ENCODE results near the gene ACTA2. TPM values are rescaled to one million over a fixed set of nuclear protein-coding genes. Genes with fewer than 3 reads are reported as not detected.

The ACTA2 gene
- total RNA-seq, 1 donor from 2014 or later: 98.5 TPM

DNA sequence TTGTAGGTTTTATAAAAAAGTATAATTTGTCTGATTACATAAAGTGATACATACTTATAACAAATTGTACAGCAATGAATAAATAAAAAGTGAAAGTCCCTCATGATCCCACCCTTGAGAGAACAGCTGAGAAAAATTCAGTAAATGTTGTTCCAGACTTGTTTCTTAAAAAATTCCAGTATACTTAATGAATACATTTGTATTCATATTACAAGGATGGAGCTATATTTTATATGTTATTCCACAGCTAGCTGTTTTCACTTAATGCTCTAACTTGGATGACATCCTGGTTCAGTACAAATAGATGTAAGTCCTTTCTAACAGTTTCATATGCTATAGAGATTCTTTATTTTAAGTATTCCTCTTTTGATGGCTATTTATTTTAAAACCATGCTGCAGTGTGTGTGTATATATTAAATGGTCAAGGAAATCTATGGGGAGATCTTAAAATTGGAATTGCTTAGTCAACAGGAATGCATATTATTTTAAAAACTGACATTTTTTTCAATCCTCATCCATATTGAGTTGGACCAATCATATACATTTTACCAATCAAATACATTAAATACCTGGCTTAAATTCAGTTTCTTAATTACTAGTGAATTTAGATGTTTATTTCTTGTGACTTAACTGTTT, 63.6 kb downstream of the ACTA2 start:
- Mint-ChIP-seq H3K9me3 (ENCODE audit: unreplicated experiment) (no peaks in the 10 kb centered on the region), H3K4me3 (ENCODE audit: unreplicated experiment) (no peak overlapping the region), H3K4me1 (ENCODE audit: unreplicated experiment) (no peaks in the 10 kb centered on the region), H3K27me3 (ENCODE audit: unreplicated experiment) (no peaks in the 10 kb centered on the region), H3K27ac (ENCODE audit: unreplicated experiment) (no peak overlapping the region), H3K36me3 (ENCODE audit: low read depth, unreplicated experiment) (no peaks in the 10 kb centered on the region)
- TF ChIP-seq, protein P1, sequence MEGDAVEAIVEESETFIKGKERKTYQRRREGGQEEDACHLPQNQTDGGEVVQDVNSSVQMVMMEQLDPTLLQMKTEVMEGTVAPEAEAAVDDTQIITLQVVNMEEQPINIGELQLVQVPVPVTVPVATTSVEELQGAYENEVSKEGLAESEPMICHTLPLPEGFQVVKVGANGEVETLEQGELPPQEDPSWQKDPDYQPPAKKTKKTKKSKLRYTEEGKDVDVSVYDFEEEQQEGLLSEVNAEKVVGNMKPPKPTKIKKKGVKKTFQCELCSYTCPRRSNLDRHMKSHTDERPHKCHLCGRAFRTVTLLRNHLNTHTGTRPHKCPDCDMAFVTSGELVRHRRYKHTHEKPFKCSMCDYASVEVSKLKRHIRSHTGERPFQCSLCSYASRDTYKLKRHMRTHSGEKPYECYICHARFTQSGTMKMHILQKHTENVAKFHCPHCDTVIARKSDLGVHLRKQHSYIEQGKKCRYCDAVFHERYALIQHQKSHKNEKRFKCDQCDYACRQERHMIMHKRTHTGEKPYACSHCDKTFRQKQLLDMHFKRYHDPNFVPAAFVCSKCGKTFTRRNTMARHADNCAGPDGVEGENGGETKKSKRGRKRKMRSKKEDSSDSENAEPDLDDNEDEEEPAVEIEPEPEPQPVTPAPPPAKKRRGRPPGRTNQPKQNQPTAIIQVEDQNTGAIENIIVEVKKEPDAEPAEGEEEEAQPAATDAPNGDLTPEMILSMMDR (IDR thresholded peaks at IDR 0.05; ENCODE audit: unreplicated experiment): no peak
- no peak for DNase-seq (ENCODE audit: low spot score)

DNA sequence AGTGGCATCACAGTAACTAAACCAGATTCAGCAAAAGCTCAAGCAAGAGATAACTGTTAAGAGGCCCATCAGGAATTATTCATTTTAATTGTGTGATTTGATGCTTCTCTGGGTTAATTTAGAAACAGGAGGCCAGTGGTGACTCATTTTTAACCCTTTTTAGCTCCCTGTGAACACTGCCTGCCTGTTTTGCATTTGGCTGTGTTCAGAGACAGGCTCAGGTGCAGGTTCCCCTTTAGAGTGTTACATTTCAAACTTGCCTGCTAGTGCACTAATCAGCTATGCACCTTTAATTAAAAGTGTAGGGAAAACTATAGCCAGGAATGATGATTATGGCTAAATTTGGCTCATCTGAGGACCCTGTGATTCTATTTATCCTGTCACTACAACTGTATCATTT, 66.0 kb downstream of the ACTA2 start:
- DNase-seq (ENCODE audit: low spot score): no peak
- H3K4me3 Mint-ChIP-seq (ENCODE audit: unreplicated experiment): no peak overlapping the region
- TF ChIP-seq, protein P1 (IDR thresholded peaks at IDR 0.05; ENCODE audit: unreplicated experiment): no peak
- peaks cover 15% of the 10 kb centered on the region for H3K4me1 Mint-ChIP-seq (ENCODE audit: unreplicated experiment)
- H3K27me3 Mint-ChIP-seq (ENCODE audit: unreplicated experiment): no peaks in the 10 kb centered on the region
- no peak overlapping the region for H3K27ac Mint-ChIP-seq (ENCODE audit: unreplicated experiment)
- H3K36me3 Mint-ChIP-seq (ENCODE audit: low read depth, unreplicated experiment): no peaks in the 10 kb centered on the region
- H3K9me3 Mint-ChIP-seq (ENCODE audit: unreplicated experiment): no peaks in the 10 kb centered on the region

Other genes with a start within 250 kb of the ACTA2 start
- not detected for gene LIPK, start 246.5 kb downstream of the ACTA2 start, total RNA-seq (ENCODE audit: unreplicated experiment)
- gene LIPN, start 192.8 kb downstream of the ACTA2 start, total RNA-seq (ENCODE audit: unreplicated experiment): not detected
- gene LIPM, start 150.0 kb downstream of the ACTA2 start, total RNA-seq (ENCODE audit: unreplicated experiment): 0.31 TPM
- gene ANKRD22, start 100.9 kb downstream of the ACTA2 start, total RNA-seq (ENCODE audit: unreplicated experiment): not detected
- 3.3 TPM for gene STAMBPL1, start 72.5 kb downstream of the ACTA2 start, total RNA-seq (ENCODE audit: unreplicated experiment)
- 23.0 TPM for gene FAS, start 38.0 kb upstream of the ACTA2 start, total RNA-seq (ENCODE audit: unreplicated experiment)

Measured in endothelial cell (in vitro differentiated cells).